Testis (tissue), 3 donors: ENCODE data around the gene SAMM50. TPM values are rescaled to one million over a fixed set of nuclear protein-coding genes. Genes with fewer than 3 reads are reported as not detected.
A peak's percentile ranks its signal among the peaks of the same experiment; 100 is the strongest.

Experiments used
- DNase-seq: peaks from one replicate; pipeline ENCODE4 v3.0.0-alpha.2; 2019
- H3K27ac ChIP-seq, 2 donors: fragments of 200-600 bp; sonication (generic); one replicate each; pipeline ENCODE4 v1.5.1; 2019
- H3K27me3 ChIP-seq: fragments of 200-600 bp; sonication (generic); one replicate; pipeline ENCODE4 v1.5.1; 2019
- H3K36me3 ChIP-seq: fragments of 200-600 bp; sonication (generic); one replicate; pipeline ENCODE4 v1.5.1; 2017; ENCODE audit warnings: low read depth; ENCODE audit errors: missing control alignments
- H3K4me1 ChIP-seq: fragments of 200-600 bp; sonication (generic); one replicate; pipeline ENCODE4 v1.5.1; 2019
- H3K4me3 ChIP-seq, 2 donors: fragments of 200-600 bp; sonication (generic); one replicate each; pipeline ENCODE4 v1.5.1; 2017 to 2019
- H3K9me3 ChIP-seq: fragments of 200-600 bp; sonication (generic); one replicate; pipeline ENCODE4 v1.5.1; 2017
- CTCF ChIP-seq, 3 experiments: fragments of 450-650 bp in 2 of 3; fragments of 200-600 bp in 1 of 3; sonication (generic) in 1 of 3; IDR thresholded peaks; one replicate each; pipeline ENCODE4 v1.5.1; 2016 to 2019; ENCODE audit warnings: antibody characterized with exemption in 3 of 3, mild to moderate bottlenecking in 2 of 3, moderate library complexity in 1 of 3
- POLR2A ChIP-seq: fragments of 450-650 bp; IDR thresholded peaks from one replicate; pipeline ENCODE4 v1.6.1; 2017; ENCODE audit warnings: antibody characterized with exemption, mild to moderate bottlenecking, moderate library complexity
- WGBS, 2 donors: methylation state at CpG; one replicate each; pipeline ENCODE4 v1.1.5; 2018; 5-methylcytosine and 5-hydroxymethylcytosine counted together
- intact Hi-C: fragments of 100-400 bp; cut with DNase I; formaldehyde crosslinking; loops from one replicate; pipeline ENCODE4 v1.15.1; 2023; ENCODE audit warnings: low total_unique reads
- polyA plus RNA-seq: library from polyadenylated mRNA; stranded (reverse); fragments of 350-450 nt; fragmentation: Illumina TruSeq; extraction: RNeasy Lipid Tissue Mini Kit (QIAGEN cat#74804); gene quantifications from one replicate; pipeline ENCODE4 v1.2.3, GENCODE V29; 2014; ENCODE audit warnings: low read depth, low replicate concordance; ENCODE audit not compliant: insufficient read depth
- total RNA-seq, 2 donors: library from RNA; depleted of rRNA; stranded (reverse); fragments of >200 nt; gene quantifications; one replicate each; pipeline ENCODE4 v1.2.3, GENCODE V29; 2016

SAMM50 gene
- total and polyA plus RNA-seq, 3 donors from 2014 or later: 41.5 to 71.1 (median 50.3) TPM

- Histone ChIP-seq H3K27ac (no peak overlapping the region), H3K4me1 (no peaks in the 10 kb centered on the region), H3K4me3 (no peak overlapping the region), H3K27me3 (no peaks in the 10 kb centered on the region), H3K36me3 (no peaks in the 10 kb centered on the region), H3K9me3 (no peaks in the 10 kb centered on the region)
- intact Hi-C loops: no loop called here
- WGBS, 2 donors: 91 to 92% methylated on average over 15 to 20 of the region's 20 CpGs
- TF ChIP-seq CTCF (IDR thresholded peaks at IDR 0.05) (no peak), POLR2A (no peak)
- DNase-seq: no peak
These were observed 10.4 kb upstream of the SAMM50 start for GRCh38 chr22:43944670-43945430.

GRCh38 chr22:43945632-43946383 is 9.4 kb upstream of the SAMM50 start:
- peak; percentile 76 for DNase-seq
- Histone ChIP-seq H3K4me3 (no peak overlapping the region), H3K36me3 (no peaks in the 10 kb centered on the region), H3K9me3 (no peaks in the 10 kb centered on the region), H3K27me3 (no peaks in the 10 kb centered on the region), H3K4me1 (no peaks in the 10 kb centered on the region), H3K27ac (no peak overlapping the region)
- WGBS, 2 donors: 72 to 78% methylated on average over 8 to 12 of the region's 12 CpGs
- TF ChIP-seq CTCF (IDR thresholded peaks at IDR 0.05) (peak in 2 of 3 experiments; percentile 14 to 44), POLR2A (no peak)
- intact Hi-C loops: no loop called here

DNA sequence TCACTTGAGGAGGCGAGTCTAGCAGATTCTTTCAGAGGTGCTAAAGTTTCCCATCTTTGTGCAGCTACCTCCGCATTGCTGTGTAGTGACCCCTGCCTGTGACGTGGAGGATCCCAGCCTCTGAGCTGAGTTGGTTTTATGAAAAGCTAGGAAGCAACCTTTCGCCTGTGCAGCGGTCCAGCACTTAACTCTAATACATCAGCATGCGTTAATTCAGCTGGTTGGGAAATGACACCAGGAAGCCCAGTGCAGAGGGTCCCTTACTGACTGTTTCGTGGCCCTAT is 8.9 kb upstream of the SAMM50 start:
- WGBS, 2 donors: 80 to 84% methylated on average over 7 of the region's 7 CpGs
- no peak overlapping the region for H3K27ac ChIP-seq
- H3K4me3 ChIP-seq: no peak overlapping the region
- H3K27me3 ChIP-seq: no peaks in the 10 kb centered on the region
- no peak for TF ChIP-seq CTCF (IDR thresholded peaks at IDR 0.05)
- no peak for TF ChIP-seq POLR2A
- intact Hi-C loops: no loop called here
- H3K9me3 ChIP-seq: no peaks in the 10 kb centered on the region
- H3K4me1 ChIP-seq: no peaks in the 10 kb centered on the region
- H3K36me3 ChIP-seq: no peaks in the 10 kb centered on the region
- no peak for DNase-seq

DNA sequence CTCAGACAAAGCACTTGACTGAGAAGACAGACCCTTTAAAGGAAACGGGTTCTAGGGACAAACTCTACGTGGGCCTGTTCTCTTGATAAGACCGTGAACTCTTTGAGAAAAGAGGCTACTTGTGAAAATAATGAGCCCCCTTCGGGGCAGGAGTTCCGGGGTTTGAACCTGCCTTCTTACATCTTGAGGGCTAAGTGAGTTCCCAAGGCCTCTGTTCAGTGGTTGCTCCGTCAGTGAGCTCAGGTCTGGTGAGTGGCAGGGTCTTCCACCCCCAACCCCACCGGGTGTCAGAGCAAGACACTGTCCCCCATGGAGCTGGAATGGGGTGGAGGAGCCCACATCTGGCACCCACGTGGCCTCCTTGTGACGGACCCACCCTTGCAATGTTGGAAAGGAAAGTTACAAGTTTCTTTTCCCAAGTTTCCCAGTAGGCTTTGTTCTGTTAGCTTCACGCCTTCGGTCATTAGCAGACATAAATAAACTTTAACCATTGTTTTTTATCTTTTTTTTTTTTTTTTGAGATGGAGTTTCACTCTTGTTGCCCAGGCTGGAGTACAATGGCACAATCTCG is 6.3 kb upstream of the SAMM50 start:
- intact Hi-C loops: no loop called here
- no peak overlapping the region for H3K27ac ChIP-seq
- no peak for TF ChIP-seq CTCF (IDR thresholded peaks at IDR 0.05)
- no peak for TF ChIP-seq POLR2A
- DNase-seq: no peak
- no peaks in the 10 kb centered on the region for H3K27me3 ChIP-seq
- H3K36me3 ChIP-seq: no peaks in the 10 kb centered on the region
- 86% methylated on average over 12 of the region's 12 CpGs for WGBS, 2 donors
- H3K4me1 ChIP-seq: no peaks in the 10 kb centered on the region
- H3K9me3 ChIP-seq: no peaks in the 10 kb centered on the region
- H3K4me3 ChIP-seq: no peak overlapping the region
